22Rv1 (cell line): ENCODE measurements around the gene FGD6.
"Not testable (repeated sequence)": the region's sequence is repeated elsewhere in the genome, so short reads cannot be mapped to it uniquely, and the experiment has no call there.

Experiments
- ZFX ChIP-seq: fragments of 450-650 bp; IDR thresholded peaks from 2 replicates; pipeline ENCODE4 v1.6.1; 2017; ENCODE audit warnings: antibody characterized with exemption, borderline replicate concordance
- TF ChIP-seq, protein P1 (sequence below): fragments of 450-650 bp; IDR thresholded peaks from 2 replicates; pipeline ENCODE4 v1.5.1; 2017; ENCODE audit warnings: mild to moderate bottlenecking

DNA sequence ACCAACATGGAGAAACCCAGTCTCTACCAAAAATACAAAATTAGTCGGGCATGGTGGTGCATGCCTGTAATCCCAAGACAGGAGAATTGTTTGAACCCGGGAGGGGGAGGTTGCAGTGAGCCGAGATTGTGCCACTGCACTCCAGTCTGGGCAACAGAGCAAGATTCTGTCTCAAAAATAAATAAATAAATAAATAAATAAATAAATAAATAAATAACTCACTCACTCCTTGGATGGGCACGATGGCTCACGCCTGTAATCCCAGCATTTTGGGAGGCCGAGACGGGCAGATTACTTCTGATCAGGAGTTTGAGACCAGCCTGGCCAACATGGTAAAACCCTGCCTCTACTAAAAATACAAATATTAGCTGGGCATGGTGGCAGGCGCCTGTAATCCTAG lies 79.2 kb downstream of the FGD6 start:
- TF ChIP-seq, protein P1, sequence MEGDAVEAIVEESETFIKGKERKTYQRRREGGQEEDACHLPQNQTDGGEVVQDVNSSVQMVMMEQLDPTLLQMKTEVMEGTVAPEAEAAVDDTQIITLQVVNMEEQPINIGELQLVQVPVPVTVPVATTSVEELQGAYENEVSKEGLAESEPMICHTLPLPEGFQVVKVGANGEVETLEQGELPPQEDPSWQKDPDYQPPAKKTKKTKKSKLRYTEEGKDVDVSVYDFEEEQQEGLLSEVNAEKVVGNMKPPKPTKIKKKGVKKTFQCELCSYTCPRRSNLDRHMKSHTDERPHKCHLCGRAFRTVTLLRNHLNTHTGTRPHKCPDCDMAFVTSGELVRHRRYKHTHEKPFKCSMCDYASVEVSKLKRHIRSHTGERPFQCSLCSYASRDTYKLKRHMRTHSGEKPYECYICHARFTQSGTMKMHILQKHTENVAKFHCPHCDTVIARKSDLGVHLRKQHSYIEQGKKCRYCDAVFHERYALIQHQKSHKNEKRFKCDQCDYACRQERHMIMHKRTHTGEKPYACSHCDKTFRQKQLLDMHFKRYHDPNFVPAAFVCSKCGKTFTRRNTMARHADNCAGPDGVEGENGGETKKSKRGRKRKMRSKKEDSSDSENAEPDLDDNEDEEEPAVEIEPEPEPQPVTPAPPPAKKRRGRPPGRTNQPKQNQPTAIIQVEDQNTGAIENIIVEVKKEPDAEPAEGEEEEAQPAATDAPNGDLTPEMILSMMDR: not testable (repeated sequence)
- TF ChIP-seq ZFX: not testable (repeated sequence)
